K562 (cell line): ENCODE measurements around the gene RTCB. TPM values are rescaled to one million over a fixed set of nuclear protein-coding genes. Genes with fewer than 3 reads are reported as not detected.

Experiments used
- ATAC-seq: fragments of 200-7000 bp; cut with Tn5 transposase; 3 replicates; pipeline ENCODE4 v1.9.1; 2020; ENCODE audit warnings: moderate library complexity
- BruUV-seq: library from RNA; stranded (reverse); fragments of 400-500 nt; replicated peaks from 2 replicates; lab custom pipeline; 2021; lab: Mats Ljungman, UMichigan
- CTCF ChIA-PET: fragments of 300-600 bp; formaldehyde crosslinking; extraction: SDS; loops from one replicate; lab custom pipeline; 2021; ENCODE audit warnings: low intra/inter-chr PET ratio; lab: Yijun Ruan, JAX
- POLR2A ChIA-PET: fragments of 300-600, 350-650 bp; sonication (Branson Sonifier 250); formaldehyde crosslinking; extraction: SDS; loops from one replicate; lab custom pipeline; 2021; ENCODE audit warnings: antibody characterized with exemption, inconsistent platforms; lab: Yijun Ruan, JAX
- DNase-seq, 4 experiments: peaks; one replicate each; pipeline versions ENCODE4 v3.0.0 to v3.0.0-alpha.2; 2011 to 2018; ENCODE audit warnings: low spot score in 3 of 4, mixed read lengths in 3 of 4; ENCODE audit errors: extremely low read depth in 1 of 4
- FAIRE-seq: peaks from 2 replicates; lab custom pipeline; 2011; peaks lifted over from hg19 to GRCh38; lab: Jason Lieb, UNC
- H2AFZ ChIP-seq: 2 replicates; pipeline ENCODE4 v1.6.0; 2011; ENCODE audit warnings: low read depth, low read length, control low read depth, inconsistent platforms
- H3K27ac ChIP-seq: fragments of 200-600 bp; 3 replicates; pipeline ENCODE4 v1.8.0; 2011; ENCODE audit warnings: low read depth, mild to moderate bottlenecking, control low read depth, inconsistent platforms, low read length, moderate library complexity, mixed read lengths; ENCODE audit errors: extremely low read depth
- H3K27me3 ChIP-seq, 2 experiments: fragments of 300-600 bp in 1 of 2; 2 replicates in 1 of 2; 3 replicates in 1 of 2; pipeline versions ENCODE4 v1.6.0 to v1.8.0; 2011; ENCODE audit warnings: inconsistent platforms in 2 of 2, low read length in 2 of 2, mild to moderate bottlenecking in 1 of 2, mixed read lengths in 1 of 2, moderate library complexity in 1 of 2; ENCODE audit not compliant: control insufficient read depth in 2 of 2, insufficient read depth in 2 of 2
- H3K36me3 ChIP-seq: fragments of 300-600 bp; 3 replicates; pipeline ENCODE4 v1.8.0; 2011; ENCODE audit warnings: mild to moderate bottlenecking, low read length, inconsistent platforms; ENCODE audit not compliant: control insufficient read depth, insufficient read depth
- H3K4me1 ChIP-seq, 2 experiments: fragments of 200-600 bp in 1 of 2; replicated peaks in 1 of 2; 2 replicates in 1 of 2; 3 replicates in 1 of 2; pipeline versions ENCODE4 v1.5.1 to v1.8.0; 2011; ENCODE audit warnings: inconsistent platforms in 2 of 2, low read length in 2 of 2, mild to moderate bottlenecking in 1 of 2, mixed read lengths in 1 of 2, moderate library complexity in 1 of 2; ENCODE audit not compliant: control insufficient read depth in 2 of 2, insufficient read depth in 2 of 2
- H3K4me2 ChIP-seq: 2 replicates; pipeline ENCODE4 v1.6.1; 2011; ENCODE audit warnings: low read length, control low read depth, inconsistent platforms, mixed read lengths; ENCODE audit not compliant: insufficient read depth
- H3K4me3 ChIP-seq: fragments of 200-600 bp; sonication (generic), shearing (Covaris generic); 2 replicates; pipeline ENCODE4 v1.5.1; 2016; ENCODE audit warnings: control low read depth, inconsistent platforms
- H3K79me2 ChIP-seq: fragments of 200-600 bp; 3 replicates; pipeline ENCODE4 v1.8.0; 2011; ENCODE audit warnings: low read length, inconsistent platforms; ENCODE audit not compliant: control insufficient read depth, insufficient read depth
- H3K9ac ChIP-seq, 2 experiments: 2 replicates each; pipeline versions ENCODE4 v1.6.0 to v1.6.1; 2011; ENCODE audit warnings: low read depth in 2 of 2, low read length in 2 of 2, control low read depth in 1 of 2, inconsistent platforms in 1 of 2, mild to moderate bottlenecking in 1 of 2, mixed read lengths in 1 of 2; ENCODE audit not compliant: insufficient read depth in 1 of 2
- H3K9me1 ChIP-seq: one replicate; pipeline ENCODE4 v1.6.0; 2011; ENCODE audit warnings: inconsistent platforms, mild to moderate bottlenecking, low read length, moderate library complexity; ENCODE audit not compliant: control insufficient read depth, insufficient read depth
- H3K9me3 ChIP-seq: replicated peaks from 2 replicates; pipeline ENCODE4 v1.5.1; 2011; ENCODE audit warnings: low read depth, low read length, inconsistent platforms; ENCODE audit not compliant: control insufficient read depth, insufficient read depth
- H4K20me1 ChIP-seq: replicated peaks from 2 replicates; pipeline ENCODE4 v1.6.1; 2011; ENCODE audit warnings: low read length, inconsistent platforms, mixed read lengths; ENCODE audit not compliant: control insufficient read depth, insufficient read depth
- CTCF ChIP-seq, 3 experiments: IDR thresholded peaks in 2 of 3; conservative IDR thresholded peaks in 1 of 3; 2 replicates each; pipeline ENCODE4 v1.5.1; 2011 to 2012; ENCODE audit warnings: low read length in 3 of 3, mild to moderate bottlenecking in 3 of 3, control low read depth in 2 of 3, improper control_type of control experiment in 1 of 3, inconsistent platforms in 1 of 3, low read depth in 1 of 3, mixed read lengths in 1 of 3, moderate library complexity in 1 of 3; ENCODE audit not compliant: insufficient read depth in 2 of 3
- HOXB6 ChIP-seq: fragments of 250-450 bp; sonication (Bioruptor Pico); IDR thresholded peaks from 2 replicates; pipeline ENCODE4 v1.5.1; 2022; ENCODE audit warnings: mild to moderate bottlenecking, borderline replicate concordance
- HSF4 ChIP-seq: fragments of 250-450 bp; sonication (Bioruptor Pico); IDR thresholded peaks from 2 replicates; pipeline ENCODE4 v2.1.2; 2022; ENCODE audit warnings: mild to moderate bottlenecking, moderate library complexity, borderline replicate concordance
- JUND ChIP-seq, 2 experiments: IDR thresholded peaks; 2 replicates in 1 of 2; 3 replicates in 1 of 2; pipeline ENCODE4 v1.6.1; 2011; ENCODE audit warnings: borderline replicate concordance in 2 of 2, low read depth in 2 of 2, low read length in 2 of 2, improper control_type of control experiment in 1 of 2, missing biosample characterization in 1 of 2, missing genetic modification characterization in 1 of 2, missing genetic modification reagents in 1 of 2
- MLX ChIP-seq, 2 experiments: fragments of 450-650 bp in 1 of 2; sonication (generic) in 1 of 2; formaldehyde crosslinking; conservative IDR thresholded peaks; 2 replicates each; pipeline versions ENCODE4 v1.4.0 to v1.8.1; 2020 to 2022; ENCODE audit warnings: mild to moderate bottlenecking in 1 of 2, missing genetic modification reagents in 1 of 2
- POLR2A ChIP-seq: fragments of 450-650 bp; conservative IDR thresholded peaks from 2 replicates; pipeline ENCODE4 v1.6.1; 2016
- PYGO2 ChIP-seq: fragments of 450-650 bp; IDR thresholded peaks from 2 replicates; pipeline ENCODE4 v1.6.1; 2016; ENCODE audit warnings: mild to moderate bottlenecking, missing genetic modification characterization, moderate library complexity, missing compliant biosample characterization
- SAFB2 ChIP-seq: fragments of 200-400 bp; formaldehyde crosslinking; IDR thresholded peaks from 2 replicates; pipeline ENCODE4 v1.6.1; 2018; ENCODE audit warnings: borderline replicate concordance, low read length, low read depth, moderate library complexity; ENCODE audit not compliant: severe bottlenecking
- TOE1 ChIP-seq, 2 experiments: fragments of 450-650 bp in 1 of 2; sonication (generic) in 1 of 2; formaldehyde crosslinking in 1 of 2; IDR thresholded peaks; 2 replicates each; pipeline versions ENCODE4 v1.7.1 to v1.8.0; 2016 to 2022; ENCODE audit warnings: borderline replicate concordance in 2 of 2, mild to moderate bottlenecking in 2 of 2, antibody characterized with exemption in 1 of 2, inconsistent platforms in 1 of 2, low read depth in 1 of 2, missing genetic modification reagents in 1 of 2, moderate library complexity in 1 of 2
- ZNF3 ChIP-seq: fragments of 250-450 bp; sonication (Bioruptor Pico); IDR thresholded peaks from 2 replicates; pipeline ENCODE4 v1.5.0; 2021; ENCODE audit warnings: mild to moderate bottlenecking, moderate library complexity
- WGBS: fragments of 100-300 bp; shearing (Covaris generic); methylation state at CpG from one replicate; pipeline ENCODE4 v1.1.6; 2016; ENCODE audit warnings: low coverage, mixed read lengths; ENCODE audit not compliant: insufficient coverage; ENCODE audit errors: missing lambda C conversion rate; 5-methylcytosine and 5-hydroxymethylcytosine counted together
- in situ Hi-C: fragments of 300-500 bp; cut with MboI; formaldehyde crosslinking; loops from 4 replicates; pipeline ENCODE4 v1.15.0; 2018; ENCODE audit warnings: inconsistent platforms, mixed read lengths
- intact Hi-C: fragments of 100-400 bp; cut with micrococcal nuclease; formaldehyde crosslinking; loops from 2 replicates; pipeline ENCODE4 v1.14.2; 2022
- polyA plus RNA-seq, 8 experiments: library from polyadenylated mRNA; depleted of rRNA in 4 of 8; stranded (reverse) in 5 of 8; unstranded in 3 of 8; fragments of >200 nt; fragmentation: Nextera tagmentation in 2 of 8; fragmentation: Illumina TruSeq in 1 of 8; extraction: Ambion mirVana in 2 of 8; extraction: Trizol in 1 of 8; gene quantifications; 2 replicates each; pipeline versions ENCODE4 v1.2.1 to v1.2.3, GENCODE V29; 2011 to 2014; ENCODE audit warnings: inconsistent platforms in 1 of 8, missing spikeins in 1 of 8
- total RNA-seq, 7 experiments: library from RNA; depleted of rRNA in 6 of 7; stranded (reverse); fragments of >200 nt in 6 of 7; fragmentation: Illumina TruSeq in 2 of 7; extraction: Trizol in 2 of 7; gene quantifications; 2 replicates each; pipeline versions ENCODE4 v1.2.1 to v1.2.3, GENCODE V29; 2011 to 2021; ENCODE audit warnings: low replicate concordance in 1 of 7
- TF ChIP-seq, protein P1 (sequence below): fragments of 250-450 bp; sonication (Bioruptor Pico); IDR thresholded peaks from 2 replicates; pipeline ENCODE4 v1.4.0; 2020; ENCODE audit warnings: mild to moderate bottlenecking, moderate library complexity, borderline replicate concordance
- TF ChIP-seq, protein P2 (sequence below): fragments of 200-800 bp; sonication (Bioruptor generic); IDR thresholded peaks from 2 replicates; pipeline ENCODE4 v1.6.1; 2017; ENCODE audit warnings: missing genetic modification characterization, missing compliant biosample characterization

The RTCB gene
- total and polyA plus RNA-seq, 9 of the 15 experiments (the other 6 are each of a cell fraction or from before 2014, with no cell fraction given) = 80.3 to 269 (median 92.3) TPM

GRCh38 chr22:32413719-32414118 is 1.7 kb upstream of the RTCB start:
- POLR2A ChIA-PET = no interaction called here
- peak overlapping the region; percentile 84 for H2AFZ ChIP-seq
- peak in 2 of 4 experiments; percentile 13 to 25 for DNase-seq
- TF ChIP-seq, protein P1, sequence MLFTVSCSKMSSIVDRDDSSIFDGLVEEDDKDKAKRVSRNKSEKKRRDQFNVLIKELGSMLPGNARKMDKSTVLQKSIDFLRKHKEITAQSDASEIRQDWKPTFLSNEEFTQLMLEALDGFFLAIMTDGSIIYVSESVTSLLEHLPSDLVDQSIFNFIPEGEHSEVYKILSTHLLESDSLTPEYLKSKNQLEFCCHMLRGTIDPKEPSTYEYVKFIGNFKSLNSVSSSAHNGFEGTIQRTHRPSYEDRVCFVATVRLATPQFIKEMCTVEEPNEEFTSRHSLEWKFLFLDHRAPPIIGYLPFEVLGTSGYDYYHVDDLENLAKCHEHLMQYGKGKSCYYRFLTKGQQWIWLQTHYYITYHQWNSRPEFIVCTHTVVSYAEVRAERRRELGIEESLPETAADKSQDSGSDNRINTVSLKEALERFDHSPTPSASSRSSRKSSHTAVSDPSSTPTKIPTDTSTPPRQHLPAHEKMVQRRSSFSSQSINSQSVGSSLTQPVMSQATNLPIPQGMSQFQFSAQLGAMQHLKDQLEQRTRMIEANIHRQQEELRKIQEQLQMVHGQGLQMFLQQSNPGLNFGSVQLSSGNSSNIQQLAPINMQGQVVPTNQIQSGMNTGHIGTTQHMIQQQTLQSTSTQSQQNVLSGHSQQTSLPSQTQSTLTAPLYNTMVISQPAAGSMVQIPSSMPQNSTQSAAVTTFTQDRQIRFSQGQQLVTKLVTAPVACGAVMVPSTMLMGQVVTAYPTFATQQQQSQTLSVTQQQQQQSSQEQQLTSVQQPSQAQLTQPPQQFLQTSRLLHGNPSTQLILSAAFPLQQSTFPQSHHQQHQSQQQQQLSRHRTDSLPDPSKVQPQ (CRISPR knock-in tag) = no peak
- TF ChIP-seq CTCF (IDR thresholded peaks at IDR 0.05 in 2 of 3, conservative IDR thresholded peaks at IDR 0.05 in 1 of 3; ENCODE audit: insufficient read depth in 2 of 3, low read depth in 1 of 3, low read length in 3 of 3) (peak; percentile 13 to 35 (median 19); a peak in 1 of 6 replicates), TOE1 (IDR thresholded peaks at IDR 0.05; ENCODE audit: borderline replicate concordance) (no peak), TOE1 (CRISPR knock-in tag; IDR thresholded peaks at IDR 0.05; ENCODE audit: borderline replicate concordance, low read depth) (no peak), ZNF3 (no peak), POLR2A (no peak), PYGO2 (tag) (no peak), MLX (CRISPR knock-in tag; conservative IDR thresholded peaks at IDR 0.05) (no peak), SAFB2 (no peak), HOXB6 (CRISPR knock-in tag) (no peak), HSF4 (no peak), JUND (IDR thresholded peaks at IDR 0.05; ENCODE audit: borderline replicate concordance, low read depth, low read length) (no peak), JUND (tag; IDR thresholded peaks at IDR 0.05; ENCODE audit: borderline replicate concordance, low read depth, low read length) (no peak)
- TF ChIP-seq, protein P2, sequence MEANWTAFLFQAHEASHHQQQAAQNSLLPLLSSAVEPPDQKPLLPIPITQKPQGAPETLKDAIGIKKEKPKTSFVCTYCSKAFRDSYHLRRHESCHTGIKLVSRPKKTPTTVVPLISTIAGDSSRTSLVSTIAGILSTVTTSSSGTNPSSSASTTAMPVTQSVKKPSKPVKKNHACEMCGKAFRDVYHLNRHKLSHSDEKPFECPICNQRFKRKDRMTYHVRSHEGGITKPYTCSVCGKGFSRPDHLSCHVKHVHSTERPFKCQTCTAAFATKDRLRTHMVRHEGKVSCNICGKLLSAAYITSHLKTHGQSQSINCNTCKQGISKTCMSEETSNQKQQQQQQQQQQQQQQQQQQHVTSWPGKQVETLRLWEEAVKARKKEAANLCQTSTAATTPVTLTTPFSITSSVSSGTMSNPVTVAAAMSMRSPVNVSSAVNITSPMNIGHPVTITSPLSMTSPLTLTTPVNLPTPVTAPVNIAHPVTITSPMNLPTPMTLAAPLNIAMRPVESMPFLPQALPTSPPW (CRISPR knock-in tag) = no peak

More at GRCh38 chr22:32413719-32414118, 1.7 kb upstream of the RTCB start:
- Histone ChIP-seq H3K27ac (no peak overlapping the region), H3K9me3 (no peaks in the 10 kb centered on the region), H3K4me3 (no peak overlapping the region), H3K79me2 (peaks cover 34% of the 10 kb centered on the region), H3K36me3 (peaks cover 10% of the 10 kb centered on the region; the same call in 1 of the 3 replicates), H3K4me2 (peak overlapping the region; percentile 24; the same call in 1 of the 2 replicates), H3K9me1 (no peaks in the 10 kb centered on the region), H4K20me1 (no peaks in the 10 kb centered on the region), H3K4me1 (peaks cover 9 to 10% of the 10 kb centered on the region in 2 experiments; a peak in 3 of 5 replicates), H3K9ac (no peak overlapping the region), H3K27me3 (no peaks in the 10 kb centered on the region)
- 0 out of 3 replicates have a peak, but pooled peaks have one; percentile 43 for ATAC-seq
- intact Hi-C loops (loop anchor here (5.0 kb wide), 1 partner anchor 59 kb away; the partner anchor contains the start of gene FBXO7), in situ Hi-C loops (no loop called here)
- no TSS peak for BruUV-seq
- no peak for FAIRE-seq
- CTCF ChIA-PET = no interaction called here
- 61% methylated on average over 2 of the region's 2 CpGs for WGBS
